Ovary (tissue), 3 donors: ENCODE data around the gene GMPR.

ENCODE experiments used
- CTCF ChIP-seq, 3 donors: fragments of 450-650 bp in 2 of 3; fragments of 200-600 bp in 1 of 3; IDR thresholded peaks; one replicate each; pipeline versions ENCODE4 v1.5.1 to v1.8.0; 2016 to 2022; ENCODE audit warnings: antibody characterized with exemption in 3 of 3, mild to moderate bottlenecking in 1 of 3
- EP300 ChIP-seq: sonication (generic); formaldehyde crosslinking; IDR thresholded peaks from one replicate; pipeline ENCODE4 v1.6.1; 2017; ENCODE audit warnings: antibody characterized with exemption
- POLR2A ChIP-seq: fragments of 450-650 bp; IDR thresholded peaks from one replicate; pipeline ENCODE4 v1.6.1; 2017; ENCODE audit warnings: antibody characterized with exemption, mild to moderate bottlenecking, moderate library complexity
- donor health status: DM: no; HTN: no; CAD: no.

- TF ChIP-seq CTCF (IDR thresholded peaks at IDR 0.05) (no peak), POLR2A (no peak), EP300 (no peak)
Measured at GRCh38 chr6:16329233-16329632, 90.8 kb downstream of the GMPR start.
